SK-N-SH (cell line): ENCODE results near the gene SLC2A9.

ENCODE experiments used
- CTCF ChIP-seq: fragments of 200-600 bp; sonication (generic); IDR thresholded peaks from 2 replicates; pipeline ENCODE4 v1.6.1; 2017; ENCODE audit warnings: antibody characterized with exemption, mild to moderate bottlenecking, moderate library complexity
- EP300 ChIP-seq, 2 experiments: IDR thresholded peaks; 2 replicates each; pipeline versions ENCODE4 v1.4.0 to v1.6.1; 2012; ENCODE audit warnings: borderline replicate concordance in 1 of 2, low read depth in 1 of 2, low read length in 1 of 2
- FOSL2 ChIP-seq: IDR thresholded peaks from 2 replicates; pipeline ENCODE4 v1.4.0; 2012; ENCODE audit warnings: low read depth, mild to moderate bottlenecking, moderate library complexity, borderline replicate concordance
- FOXJ3 ChIP-seq: sonication (generic); formaldehyde crosslinking; IDR thresholded peaks from 2 replicates; pipeline ENCODE4 v1.5.1; 2020; ENCODE audit warnings: mild to moderate bottlenecking, missing genetic modification reagents
- MAX ChIP-seq: IDR thresholded peaks from 2 replicates; pipeline ENCODE4 v1.4.0; 2012; ENCODE audit warnings: low read depth
- RAD21 ChIP-seq: IDR thresholded peaks from 2 replicates; pipeline ENCODE4 v1.6.1; 2012; ENCODE audit warnings: mild to moderate bottlenecking, low read length
- USF1 ChIP-seq: IDR thresholded peaks from 2 replicates; pipeline ENCODE4 v1.4.0; 2012; ENCODE audit warnings: low read depth, borderline replicate concordance

GRCh38 chr4:9924750-9925149, 96.5 kb downstream of the SLC2A9 start:
- TF ChIP-seq CTCF (no peak), EP300 (IDR thresholded peaks at IDR 0.05; ENCODE audit: borderline replicate concordance in 1 of 2, low read depth in 1 of 2, low read length in 1 of 2) (no peak), MAX (no peak), FOSL2 (no peak), USF1 (no peak), FOXJ3 (CRISPR knock-in tag) (no peak), RAD21 (no peak)
